Kidney epithelial cell (primary cell): ENCODE data around the gene UBASH3A. TPM values are rescaled to one million over a fixed set of nuclear protein-coding genes. Genes with fewer than 3 reads are reported as not detected.

Source experiments
- DNase-seq: peaks from one replicate; pipeline ENCODE4 v3.0.0-alpha.2; 2010; ENCODE audit warnings: low read depth
- H3K27me3 ChIP-seq: 2 replicates; pipeline ENCODE4 v1.6.0; 2011; ENCODE audit warnings: low read length; ENCODE audit not compliant: control insufficient read depth, insufficient read depth
- H3K36me3 ChIP-seq: 2 replicates; pipeline ENCODE4 v1.5.1; 2011; ENCODE audit warnings: low read length; ENCODE audit not compliant: control insufficient read depth, insufficient read depth
- H3K4me3 ChIP-seq: 2 replicates; pipeline ENCODE4 v1.5.1; 2011; ENCODE audit warnings: low read depth, mild to moderate bottlenecking, control low read depth, low read length
- total RNA-seq: library from RNA; depleted of rRNA; stranded (reverse); fragments of >200 nt; gene quantifications from 2 replicates; pipeline ENCODE4 v1.2.3, GENCODE V29; 2015
- TF ChIP-seq, protein P1 (sequence below): IDR thresholded peaks from 2 replicates; pipeline ENCODE4 v1.5.1; 2011; ENCODE audit warnings: mild to moderate bottlenecking, moderate library complexity, low read length, control low read depth, inconsistent platforms; ENCODE audit not compliant: insufficient read depth, poor library complexity, severe bottlenecking

Gene UBASH3A
- total RNA-seq, 1 donor from 2014 or later, result not detected

DNA sequence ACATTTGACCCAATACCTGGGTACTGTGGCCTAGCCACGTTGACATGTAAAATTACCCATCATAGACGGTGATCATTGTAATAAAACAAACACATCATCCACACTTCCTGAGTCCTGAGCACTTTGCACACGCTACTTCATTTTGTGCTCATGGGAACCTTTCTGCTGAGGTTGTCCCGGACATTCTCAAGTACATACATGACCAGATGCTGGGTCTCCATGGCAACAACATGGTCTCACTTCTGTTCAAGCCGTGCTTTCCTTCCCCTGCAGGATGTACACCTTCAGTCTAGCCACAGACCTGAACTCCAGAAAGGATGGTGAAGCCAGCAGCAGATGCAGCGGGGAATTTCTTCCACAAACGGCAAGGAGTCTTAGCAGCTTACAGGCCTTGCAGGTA is 22.7 kb downstream of the UBASH3A start:
- Histone ChIP-seq H3K4me3 (no peak overlapping the region), H3K27me3 (peaks cover 9% of the 10 kb centered on the region), H3K36me3 (no peaks in the 10 kb centered on the region)
- TF ChIP-seq, protein P1, sequence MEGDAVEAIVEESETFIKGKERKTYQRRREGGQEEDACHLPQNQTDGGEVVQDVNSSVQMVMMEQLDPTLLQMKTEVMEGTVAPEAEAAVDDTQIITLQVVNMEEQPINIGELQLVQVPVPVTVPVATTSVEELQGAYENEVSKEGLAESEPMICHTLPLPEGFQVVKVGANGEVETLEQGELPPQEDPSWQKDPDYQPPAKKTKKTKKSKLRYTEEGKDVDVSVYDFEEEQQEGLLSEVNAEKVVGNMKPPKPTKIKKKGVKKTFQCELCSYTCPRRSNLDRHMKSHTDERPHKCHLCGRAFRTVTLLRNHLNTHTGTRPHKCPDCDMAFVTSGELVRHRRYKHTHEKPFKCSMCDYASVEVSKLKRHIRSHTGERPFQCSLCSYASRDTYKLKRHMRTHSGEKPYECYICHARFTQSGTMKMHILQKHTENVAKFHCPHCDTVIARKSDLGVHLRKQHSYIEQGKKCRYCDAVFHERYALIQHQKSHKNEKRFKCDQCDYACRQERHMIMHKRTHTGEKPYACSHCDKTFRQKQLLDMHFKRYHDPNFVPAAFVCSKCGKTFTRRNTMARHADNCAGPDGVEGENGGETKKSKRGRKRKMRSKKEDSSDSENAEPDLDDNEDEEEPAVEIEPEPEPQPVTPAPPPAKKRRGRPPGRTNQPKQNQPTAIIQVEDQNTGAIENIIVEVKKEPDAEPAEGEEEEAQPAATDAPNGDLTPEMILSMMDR, result no peak
- no peak for DNase-seq

GRCh38 chr21:42426876-42427480 is 23.3 kb downstream of the UBASH3A start:
- H3K36me3 ChIP-seq, result no peaks in the 10 kb centered on the region
- H3K4me3 ChIP-seq, result no peak overlapping the region
- TF ChIP-seq, protein P1, result no peak
- H3K27me3 ChIP-seq, result peaks cover 9% of the 10 kb centered on the region
- DNase-seq, result no peak

DNA sequence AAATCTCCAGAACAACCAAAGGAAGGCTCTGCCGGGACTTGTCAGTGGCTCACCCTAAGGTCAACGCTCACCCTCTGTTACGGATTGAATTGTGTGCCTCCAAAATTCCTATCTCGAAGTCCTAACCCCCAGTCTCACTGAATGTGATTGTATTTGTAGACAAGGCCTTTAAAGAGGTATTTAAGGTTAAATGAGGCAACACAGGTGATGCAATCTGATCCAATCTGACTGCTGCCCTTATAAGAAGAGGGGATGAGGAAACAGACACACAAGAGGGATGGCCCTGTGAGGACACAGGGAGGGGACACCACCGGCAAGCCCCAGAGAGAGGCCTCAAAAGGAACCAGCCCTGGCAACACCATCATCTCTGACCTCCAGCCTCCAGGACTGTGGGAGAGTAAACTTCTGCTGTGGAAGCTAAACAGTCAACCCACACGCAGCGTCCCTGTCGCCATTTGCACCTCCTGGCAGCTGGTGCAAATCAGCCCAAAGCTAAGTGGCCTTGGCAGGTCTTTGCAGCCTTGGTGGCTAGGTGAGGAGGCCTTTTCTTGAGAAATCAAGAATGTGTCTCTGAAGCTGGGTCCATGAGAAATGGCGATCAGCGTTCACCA is 24.2 kb downstream of the UBASH3A start:
- no peak for DNase-seq
- TF ChIP-seq, protein P1, result no peak
- peaks cover 9% of the 10 kb centered on the region for H3K27me3 ChIP-seq
- H3K36me3 ChIP-seq, result no peaks in the 10 kb centered on the region
- no peak overlapping the region for H3K4me3 ChIP-seq

DNA sequence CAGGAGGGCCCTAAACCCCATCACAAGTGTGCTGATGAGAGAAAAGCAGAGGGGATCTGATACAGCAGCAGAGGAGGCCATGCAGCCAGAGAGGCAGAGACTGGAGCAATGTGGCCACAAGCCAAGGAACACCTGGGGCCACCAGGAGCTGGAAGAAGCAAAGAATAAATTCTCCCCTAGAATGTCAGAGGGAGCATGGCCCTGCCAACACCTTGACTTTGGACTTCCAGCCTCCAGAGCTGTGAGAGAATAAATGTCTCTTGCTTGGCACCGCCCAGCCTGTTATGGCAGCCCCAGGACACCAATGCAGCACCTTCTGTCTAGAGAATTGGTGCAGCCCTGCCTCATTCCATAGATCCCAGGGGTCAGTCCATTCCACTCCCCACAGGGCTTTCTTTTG is 25.3 kb downstream of the UBASH3A start:
- Histone ChIP-seq H3K4me3 (no peak overlapping the region), H3K36me3 (no peaks in the 10 kb centered on the region), H3K27me3 (peaks cover 6% of the 10 kb centered on the region)
- TF ChIP-seq, protein P1, result no peak
- DNase-seq, result no peak

DNA sequence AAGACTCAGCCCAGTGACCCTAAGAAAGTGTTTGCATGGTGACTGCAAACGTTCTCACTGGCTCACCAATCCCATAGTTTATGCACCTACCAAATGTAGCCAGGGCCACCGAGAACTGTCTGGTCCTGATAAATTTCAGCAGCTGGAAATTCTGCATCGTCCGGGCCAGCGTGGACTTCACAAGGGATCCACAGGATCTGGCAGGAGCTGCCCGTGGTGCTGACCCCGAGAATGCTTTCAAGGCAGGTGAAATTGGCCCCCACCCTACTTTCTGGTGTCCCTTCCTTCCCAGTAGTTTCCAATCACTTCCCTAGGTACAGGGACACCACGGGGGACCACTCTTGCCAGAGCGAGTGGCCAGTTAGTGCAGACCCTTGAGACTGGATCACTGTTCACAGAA is 26.2 kb downstream of the UBASH3A start:
- Histone ChIP-seq H3K27me3 (peaks cover 6% of the 10 kb centered on the region), H3K36me3 (no peaks in the 10 kb centered on the region), H3K4me3 (no peak overlapping the region)
- TF ChIP-seq, protein P1, result no peak
- DNase-seq, result no peak

DNA sequence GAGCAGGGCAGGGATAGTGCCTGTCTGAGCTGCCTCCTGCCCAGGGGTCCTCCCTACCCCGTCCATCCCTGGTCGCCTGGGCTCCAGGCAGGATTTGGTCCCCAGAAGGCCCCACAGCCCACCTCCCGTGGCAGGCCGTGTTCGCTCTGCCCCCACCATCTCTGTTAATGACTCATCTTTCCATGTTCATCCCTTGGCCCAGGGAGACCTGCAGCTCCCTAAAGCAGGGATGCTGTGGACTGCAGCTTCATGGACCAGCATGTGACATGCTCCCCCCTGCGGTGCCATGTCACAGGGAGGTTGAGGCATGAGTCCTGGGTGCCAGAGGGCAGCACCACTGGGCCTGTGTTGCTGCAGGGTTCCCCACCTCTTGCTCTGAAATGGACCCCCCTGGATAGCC is 26.8 kb downstream of the UBASH3A start:
- no peak for DNase-seq
- TF ChIP-seq, protein P1, result no peak

More for the DNA sequence above, 26.8 kb downstream of the UBASH3A start:
- no peaks in the 10 kb centered on the region for H3K36me3 ChIP-seq
- H3K27me3 ChIP-seq, result peaks cover 6% of the 10 kb centered on the region
- no peak overlapping the region for H3K4me3 ChIP-seq
